GM19372 (cell line): Measurements from ENCODE around the gene TRIM14.
"Not testable (repeated sequence)": the region's sequence is repeated elsewhere in the genome, so short reads cannot be mapped to it uniquely, and the experiment has no call there.

Experiments used
- ATAC-seq: cut with Tn5 transposase; IDR thresholded peaks from one replicate; pipeline ENCODE4 v1.9.1; 2021; ENCODE audit warnings: mild to moderate bottlenecking, low read depth, moderate library complexity; ENCODE audit not compliant: unreplicated experiment

Gene TRIM14

GRCh38 chr9:98109052-98109451 lies 10.0 kb downstream of the TRIM14 start:
- no peak for ATAC-seq

GRCh38 chr9:98108531-98109031 lies 10.4 kb downstream of the TRIM14 start:
- ATAC-seq = peak; percentile 63

GRCh38 chr9:98107926-98108325 lies 11.1 kb downstream of the TRIM14 start:
- ATAC-seq = peak; percentile 19

- no peak for ATAC-seq
Observed at GRCh38 chr9:98105006-98105405, 14.0 kb downstream of the TRIM14 start.

GRCh38 chr9:98104445-98104881 lies 14.6 kb downstream of the TRIM14 start:
- ATAC-seq = no peak

DNA sequence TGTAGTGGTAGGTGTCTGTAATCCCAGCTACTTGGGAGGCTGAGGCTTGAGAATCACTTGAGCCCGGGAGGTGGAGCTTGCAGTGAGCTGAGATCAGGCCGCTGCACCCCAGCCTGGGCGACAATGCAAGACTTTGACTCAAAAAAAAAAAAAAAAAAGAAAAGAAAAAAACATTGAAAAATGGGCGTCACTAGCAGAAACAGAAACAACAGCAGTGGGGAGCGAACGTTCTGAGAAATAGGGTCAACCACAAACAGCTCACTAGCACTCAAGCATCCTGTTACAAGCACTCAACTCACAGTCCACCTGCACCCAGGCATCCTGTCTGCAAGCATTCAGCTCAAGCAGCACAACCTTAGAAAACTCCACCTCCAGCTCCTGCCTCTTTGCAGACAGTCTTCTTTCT lies 17.2 kb downstream of the TRIM14 start:
- ATAC-seq = peak; percentile 99

DNA sequence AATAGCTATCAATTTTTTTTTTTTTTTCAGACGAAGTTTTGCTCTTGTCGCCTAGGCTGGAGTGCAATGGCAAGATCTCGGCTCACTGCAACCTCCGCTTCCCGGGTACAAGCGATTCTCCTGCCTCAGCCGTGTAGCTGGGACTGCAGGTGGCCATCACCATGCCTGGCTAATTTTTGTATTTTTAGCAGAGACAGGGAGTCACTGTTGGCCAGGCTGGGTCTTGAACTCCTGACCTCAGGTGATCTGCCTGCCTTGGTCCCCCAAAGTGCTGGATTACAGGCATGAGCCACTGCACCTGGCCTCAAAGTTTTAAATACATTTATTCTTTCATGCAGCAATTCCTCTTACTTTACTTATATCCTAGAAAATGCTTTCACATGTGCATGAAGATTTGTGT lies 17.6 kb downstream of the TRIM14 start:
- no peak for ATAC-seq

- ATAC-seq = no peak
Observed at GRCh38 chr9:98100456-98100855, 18.6 kb downstream of the TRIM14 start.

DNA sequence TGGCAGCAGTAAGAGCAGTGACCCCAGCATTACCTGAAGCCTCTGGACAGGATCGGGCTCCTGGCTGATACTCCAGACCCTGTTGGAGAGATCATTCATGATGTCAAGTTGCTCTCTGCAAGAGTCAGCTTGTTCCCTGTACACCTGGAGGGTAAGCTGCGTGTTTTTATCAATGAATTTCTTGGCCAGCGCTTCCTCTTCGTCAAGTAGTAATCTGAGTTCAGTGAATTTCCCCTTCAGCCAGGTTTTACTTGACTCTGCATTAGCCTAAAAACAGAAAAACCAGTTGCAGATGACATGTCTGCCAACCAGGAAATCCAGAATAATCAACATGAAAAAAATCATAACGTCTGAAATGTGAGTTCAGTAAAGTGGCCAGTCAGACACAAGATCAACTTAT lies 19.1 kb downstream of the TRIM14 start:
- ATAC-seq = no peak

DNA sequence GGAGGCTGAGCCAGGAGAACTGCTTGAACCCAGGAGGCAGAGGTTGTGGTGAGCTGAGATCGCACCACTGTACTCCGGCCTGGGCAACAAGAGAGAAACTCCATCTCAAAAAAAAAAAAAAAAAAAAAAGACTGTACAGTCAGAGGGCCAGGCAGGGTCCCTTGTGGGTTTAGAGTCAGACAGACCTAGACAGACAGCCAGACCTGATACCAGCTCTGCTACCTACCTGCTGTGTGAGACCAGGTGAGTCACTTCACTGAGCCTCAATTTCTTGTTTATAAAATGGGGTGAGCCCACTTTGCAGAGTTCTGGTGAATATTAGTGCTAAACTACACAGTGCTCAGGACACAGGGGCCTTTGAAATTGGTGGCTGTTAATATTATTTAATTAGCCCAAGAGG lies 19.7 kb downstream of the TRIM14 start:
- no peak for ATAC-seq

GRCh38 chr9:98097836-98098235 lies 21.2 kb downstream of the TRIM14 start:
- ATAC-seq = no peak

DNA sequence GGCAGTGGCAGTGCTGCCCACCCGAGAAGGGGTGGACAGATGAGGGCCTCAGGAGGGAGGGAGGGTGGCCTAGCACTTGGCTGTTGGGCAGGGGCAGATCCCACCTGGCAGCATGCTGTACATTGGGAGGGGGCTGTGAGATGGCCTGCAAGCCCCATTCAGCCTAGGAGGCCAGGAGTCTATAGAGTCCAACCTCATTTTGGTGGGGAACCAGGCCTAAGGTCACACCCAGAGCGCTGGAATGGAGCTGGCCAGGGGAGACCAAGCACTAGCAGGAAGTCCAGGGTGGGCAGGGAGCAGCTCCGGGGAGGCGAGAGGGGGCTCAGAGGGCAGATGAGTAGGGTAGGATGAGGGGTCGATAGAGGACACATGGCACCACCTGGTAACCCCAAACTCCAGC lies 22.9 kb downstream of the TRIM14 start:
- no peak for ATAC-seq

DNA sequence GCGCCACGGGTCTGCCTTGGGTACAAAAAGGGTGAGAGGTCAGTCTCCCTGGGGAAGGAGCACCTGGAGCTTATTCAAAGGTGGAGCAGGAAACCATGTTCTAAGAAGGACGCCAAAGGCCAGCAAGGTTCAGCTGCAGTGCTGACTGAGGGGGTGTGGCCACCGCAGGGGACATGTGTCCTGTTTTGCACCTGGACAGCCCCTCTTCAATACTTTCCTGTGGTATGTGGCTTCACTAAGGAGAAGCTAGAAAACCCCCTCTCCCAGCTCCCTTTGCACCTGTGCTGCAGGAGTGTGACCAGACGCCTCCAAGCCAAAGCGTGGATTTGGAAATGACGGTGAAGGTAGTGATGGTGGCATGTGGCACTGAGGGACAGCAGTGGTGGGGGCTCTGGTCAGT lies 23.6 kb downstream of the TRIM14 start:
- ATAC-seq = no peak

DNA sequence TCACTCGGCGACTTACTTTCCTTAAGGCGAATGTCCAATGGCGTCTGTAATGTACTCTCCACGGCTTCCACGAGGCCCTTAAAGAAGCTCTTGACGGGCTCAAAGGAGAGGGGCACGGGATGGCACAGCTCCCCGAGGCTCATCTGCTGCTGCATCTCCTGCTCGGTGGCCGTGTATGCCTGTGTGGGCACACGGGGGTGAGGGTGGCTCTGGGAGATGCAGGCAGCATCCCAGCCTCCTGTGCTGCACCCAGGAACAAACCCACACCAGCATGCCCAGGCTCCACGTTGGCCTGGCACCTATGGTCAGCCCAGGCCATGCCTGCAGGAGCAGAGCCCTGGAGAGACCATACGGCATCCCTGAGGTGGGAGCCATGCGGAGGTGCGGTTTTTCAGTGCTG lies 24.2 kb downstream of the TRIM14 start:
- no peak for ATAC-seq

DNA sequence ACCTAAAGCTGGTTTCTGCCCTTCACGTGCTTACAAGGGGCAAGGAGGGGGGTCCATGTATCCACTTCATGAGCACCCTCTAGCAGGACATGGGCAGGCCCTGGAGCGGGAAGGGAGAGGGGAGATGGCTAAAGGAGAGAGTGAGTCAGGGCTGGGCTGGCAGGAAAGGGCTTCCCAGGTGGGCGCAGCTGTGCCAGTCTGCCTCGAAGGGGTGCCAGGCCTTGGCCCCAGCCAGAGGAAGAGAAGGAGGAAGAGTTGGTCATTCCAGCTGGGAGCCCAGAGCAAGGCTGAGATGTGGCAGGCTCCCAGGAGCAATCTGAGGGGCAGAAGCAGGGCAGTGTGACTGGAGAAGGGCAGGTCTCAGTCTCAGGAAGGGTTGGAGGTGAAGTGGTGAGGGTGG lies 24.7 kb downstream of the TRIM14 start:
- ATAC-seq = no peak

GRCh38 chr9:98092613-98092931 lies 26.4 kb downstream of the TRIM14 start:
- ATAC-seq = no peak

GRCh38 chr9:98091735-98092612 lies 27.0 kb downstream of the TRIM14 start:
- ATAC-seq = no peak

GRCh38 chr9:98090674-98091073 lies 28.3 kb downstream of the TRIM14 start:
- ATAC-seq = not testable (repeated sequence)

DNA sequence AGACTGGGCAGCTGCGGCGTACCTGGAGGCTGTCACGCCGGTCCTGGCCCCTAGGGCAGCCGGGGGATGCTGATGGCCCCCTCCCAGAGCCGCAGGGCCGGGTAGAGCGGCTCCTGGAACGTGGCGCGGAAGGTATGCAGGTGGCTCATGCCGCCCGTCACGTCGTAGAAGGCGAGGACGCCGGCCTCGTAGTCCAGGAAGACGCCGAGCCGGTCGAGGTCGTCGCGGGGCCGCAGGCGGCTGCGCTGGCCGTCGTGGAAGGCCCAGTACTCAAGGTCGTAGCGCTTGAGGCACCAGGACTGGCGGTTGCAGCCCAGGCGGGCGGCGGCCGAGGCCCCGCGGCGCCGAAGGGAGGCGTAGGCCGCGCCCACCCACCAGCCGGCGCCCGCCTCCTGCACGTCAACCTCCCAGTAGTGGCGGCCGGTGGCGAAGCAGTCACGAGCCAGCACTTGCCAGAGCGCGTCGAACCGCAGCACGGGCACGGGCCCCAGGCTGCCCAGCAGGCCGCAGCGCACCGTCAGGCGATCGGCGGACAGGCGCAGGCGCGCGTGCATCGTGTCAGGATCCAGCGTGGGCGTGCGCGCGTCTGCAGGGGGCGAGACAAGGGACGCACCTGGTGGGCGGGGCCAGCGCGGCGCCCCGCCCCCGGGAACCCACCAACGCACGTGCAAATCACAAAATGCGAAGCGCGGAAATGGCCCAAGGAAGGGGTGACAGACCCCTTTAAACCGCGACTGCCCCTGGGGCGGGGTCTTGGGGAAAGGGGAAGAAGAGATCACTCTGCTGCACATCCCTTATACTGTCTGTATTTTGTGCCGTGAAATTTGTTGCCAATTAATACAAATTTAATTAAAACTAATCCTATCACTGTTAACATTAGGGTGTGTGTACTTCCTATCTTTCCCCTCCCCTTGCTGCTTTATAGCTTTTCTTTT lies 31.3 kb downstream of the TRIM14 start:
- ATAC-seq = no peak

GRCh38 chr9:98086461-98086860 lies 32.6 kb downstream of the TRIM14 start:
- ATAC-seq = no peak

GRCh38 chr9:98085944-98086343 lies 33.1 kb downstream of the TRIM14 start:
- ATAC-seq = no peak
